Measurements from ENCODE around the gene LRRC14B.

- TF ChIP-seq, protein P1, sequence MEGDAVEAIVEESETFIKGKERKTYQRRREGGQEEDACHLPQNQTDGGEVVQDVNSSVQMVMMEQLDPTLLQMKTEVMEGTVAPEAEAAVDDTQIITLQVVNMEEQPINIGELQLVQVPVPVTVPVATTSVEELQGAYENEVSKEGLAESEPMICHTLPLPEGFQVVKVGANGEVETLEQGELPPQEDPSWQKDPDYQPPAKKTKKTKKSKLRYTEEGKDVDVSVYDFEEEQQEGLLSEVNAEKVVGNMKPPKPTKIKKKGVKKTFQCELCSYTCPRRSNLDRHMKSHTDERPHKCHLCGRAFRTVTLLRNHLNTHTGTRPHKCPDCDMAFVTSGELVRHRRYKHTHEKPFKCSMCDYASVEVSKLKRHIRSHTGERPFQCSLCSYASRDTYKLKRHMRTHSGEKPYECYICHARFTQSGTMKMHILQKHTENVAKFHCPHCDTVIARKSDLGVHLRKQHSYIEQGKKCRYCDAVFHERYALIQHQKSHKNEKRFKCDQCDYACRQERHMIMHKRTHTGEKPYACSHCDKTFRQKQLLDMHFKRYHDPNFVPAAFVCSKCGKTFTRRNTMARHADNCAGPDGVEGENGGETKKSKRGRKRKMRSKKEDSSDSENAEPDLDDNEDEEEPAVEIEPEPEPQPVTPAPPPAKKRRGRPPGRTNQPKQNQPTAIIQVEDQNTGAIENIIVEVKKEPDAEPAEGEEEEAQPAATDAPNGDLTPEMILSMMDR (conservative IDR thresholded peaks at IDR 0.05): no peak
- TF ChIP-seq ZFX (IDR thresholded peaks at IDR 0.05): no peak
These were observed 24.6 kb upstream of the LRRC14B start for GRCh38 chr5:166441-167372.

All from C4-2B (cell line).